ENCODE results near the gene INHBA. TPM values are rescaled to one million over a fixed set of nuclear protein-coding genes. Genes with fewer than 3 reads are reported as not detected.

The INHBA gene
- total RNA-seq = 6.5 TPM

DNA sequence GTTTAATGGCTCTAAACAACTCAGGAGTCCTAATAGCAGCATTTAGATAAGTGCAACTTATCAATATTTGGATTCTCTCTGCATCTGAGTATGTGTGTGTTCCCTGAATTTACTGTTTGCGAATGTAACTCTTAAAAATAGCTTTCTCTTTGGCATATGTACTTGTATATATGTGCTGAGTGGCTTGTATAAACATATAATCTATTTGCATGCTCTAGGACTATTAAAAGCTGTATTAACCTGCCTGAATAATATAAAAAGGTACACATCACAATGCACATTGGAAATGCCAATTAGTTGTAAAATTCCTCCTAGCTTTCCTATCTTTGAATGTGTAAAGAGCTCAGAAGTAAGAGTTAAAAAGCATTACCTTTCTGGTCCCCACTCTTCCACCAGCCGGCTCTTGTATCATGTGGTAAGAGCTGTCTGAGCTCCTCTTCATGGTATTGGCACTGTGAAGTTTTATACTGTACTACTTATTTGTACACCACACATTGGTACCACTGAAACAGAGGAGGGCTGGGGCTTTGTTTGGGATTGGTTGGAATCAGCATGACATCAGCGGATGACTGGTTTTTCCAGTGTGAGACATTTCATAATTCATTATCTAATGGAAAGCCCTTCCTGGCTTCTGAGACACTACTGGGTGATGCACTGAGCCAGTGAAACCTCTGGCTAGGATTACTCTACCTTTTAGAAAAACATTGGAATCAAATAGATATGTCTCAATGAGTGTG, at the start of gene INHBA:
Gene INHBA (minus strand): TSS at position 456 of the 737 bp plus-strand sequence. CDS start 2,716 bp downstream, outside the sequence.
- peak; percentile 50 for DNase-seq

DNA sequence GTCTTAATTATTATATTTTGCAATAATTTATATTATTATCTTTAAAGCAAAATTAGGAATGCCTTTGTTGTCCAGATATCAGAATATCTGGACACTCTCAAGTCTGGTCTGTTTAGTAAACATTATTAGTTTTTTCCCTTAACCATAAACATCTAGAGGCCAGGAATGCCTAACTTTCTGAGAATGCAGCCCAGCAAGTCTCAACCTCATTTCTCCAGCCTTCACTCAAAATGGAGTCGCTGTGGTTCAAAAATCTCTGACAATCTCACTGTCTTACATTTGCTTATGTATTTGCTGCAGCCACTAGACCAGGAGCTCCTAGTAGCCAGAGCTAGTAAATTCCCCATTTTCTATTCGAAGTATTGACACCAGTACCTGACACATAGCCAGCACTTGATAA, 49.7 kb upstream of the INHBA start:
- no peak for DNase-seq

DNA sequence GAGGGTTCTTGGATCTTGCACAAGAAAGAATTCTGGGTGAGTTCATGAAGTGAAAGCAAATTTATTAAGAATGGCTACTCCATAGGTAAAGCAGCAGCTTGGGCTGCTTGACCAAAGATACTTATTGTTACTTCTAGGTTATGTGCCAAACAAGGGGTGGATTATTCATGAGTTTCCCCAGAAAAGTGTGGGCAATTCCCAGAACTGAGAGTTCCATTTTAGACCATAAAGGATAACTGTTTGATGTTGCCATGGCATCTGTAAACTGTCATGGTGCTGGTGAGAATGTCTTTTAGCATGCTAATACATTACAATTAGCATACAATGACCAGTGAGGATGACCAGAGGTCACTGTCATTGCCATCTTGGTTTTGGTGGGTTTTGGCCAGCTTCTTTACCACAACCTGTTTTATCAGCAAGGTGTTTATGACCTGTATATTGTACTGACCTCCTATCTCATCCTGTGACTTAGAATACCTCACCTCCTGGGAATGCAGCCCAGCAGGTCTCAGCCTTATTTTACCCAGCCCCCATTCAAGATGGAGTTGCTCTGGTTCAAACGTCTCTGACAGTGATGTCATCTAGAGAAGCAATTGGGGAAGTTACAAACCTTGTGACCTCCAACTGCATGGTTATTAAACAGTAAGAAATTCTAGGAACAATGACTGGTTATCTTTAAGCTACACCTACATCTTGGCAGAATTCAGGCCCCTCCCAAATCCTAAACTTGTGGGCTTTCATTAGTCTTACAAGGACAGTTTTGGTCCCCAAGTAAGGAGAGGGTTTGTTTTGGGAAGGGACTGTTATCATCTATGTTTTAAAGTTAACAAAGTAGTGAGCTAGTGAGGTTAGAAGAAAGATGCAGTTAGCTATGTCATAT, 48.0 kb upstream of the INHBA start:
- DNase-seq = no peak

DNA sequence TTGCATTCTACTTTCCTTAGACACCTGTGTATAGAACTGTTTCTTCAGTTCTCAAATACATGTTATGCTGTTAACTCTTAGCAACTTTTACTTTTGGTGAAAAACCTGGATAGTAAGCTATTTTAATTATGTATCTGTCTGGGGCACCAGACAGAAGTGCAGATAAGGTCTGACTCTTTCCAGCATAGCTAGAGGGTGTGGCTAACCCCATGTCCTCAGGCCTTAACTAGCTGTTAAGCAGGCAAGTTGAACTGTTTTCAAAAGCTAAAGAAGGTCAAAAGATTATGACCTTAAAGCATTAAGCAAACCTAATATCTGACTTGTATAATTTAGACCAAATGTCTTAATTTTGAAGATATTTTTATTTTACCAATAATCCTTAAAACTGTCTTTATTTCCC, 45.1 kb upstream of the INHBA start:
- no peak for DNase-seq

DNA sequence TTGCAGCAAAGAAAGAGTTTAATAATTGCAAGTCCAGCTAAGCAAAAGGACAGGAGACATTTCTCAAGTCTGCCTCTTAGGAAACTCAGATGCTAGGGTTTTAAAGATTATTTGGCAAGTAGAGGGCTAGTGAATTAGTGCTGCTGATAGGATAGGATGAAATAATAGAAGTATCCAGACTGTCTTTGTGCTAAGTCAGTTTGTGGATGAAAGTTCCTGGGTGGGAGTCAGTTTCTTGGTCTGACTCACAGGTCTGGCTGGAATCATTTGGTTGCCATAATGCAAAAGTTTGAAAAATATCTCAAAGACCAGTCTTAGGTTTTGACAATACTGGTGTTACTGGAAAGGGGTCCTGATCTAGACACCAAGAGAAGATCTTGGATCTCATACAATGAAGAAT, 42.6 kb upstream of the INHBA start:
- no peak for DNase-seq

DNA sequence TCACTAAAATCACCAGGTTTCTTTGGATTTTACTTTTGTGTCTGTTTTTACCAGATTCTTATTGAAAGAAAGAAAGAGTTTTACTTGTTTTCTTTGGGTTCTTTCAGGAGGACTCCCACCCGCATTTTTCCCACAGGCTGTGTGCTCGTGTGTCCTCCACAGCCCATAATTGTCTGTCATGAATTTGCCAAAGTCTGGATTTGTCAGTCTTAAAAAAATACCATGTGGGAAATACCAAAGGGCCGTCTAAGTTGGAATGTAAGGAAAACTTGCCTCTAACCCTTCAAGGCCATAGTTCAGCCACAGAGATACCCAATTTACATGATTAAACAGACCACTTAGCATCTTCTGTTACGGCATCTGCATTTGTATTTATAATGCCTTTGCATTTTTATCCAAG, 41.3 kb upstream of the INHBA start:
- no peak for DNase-seq

DNA sequence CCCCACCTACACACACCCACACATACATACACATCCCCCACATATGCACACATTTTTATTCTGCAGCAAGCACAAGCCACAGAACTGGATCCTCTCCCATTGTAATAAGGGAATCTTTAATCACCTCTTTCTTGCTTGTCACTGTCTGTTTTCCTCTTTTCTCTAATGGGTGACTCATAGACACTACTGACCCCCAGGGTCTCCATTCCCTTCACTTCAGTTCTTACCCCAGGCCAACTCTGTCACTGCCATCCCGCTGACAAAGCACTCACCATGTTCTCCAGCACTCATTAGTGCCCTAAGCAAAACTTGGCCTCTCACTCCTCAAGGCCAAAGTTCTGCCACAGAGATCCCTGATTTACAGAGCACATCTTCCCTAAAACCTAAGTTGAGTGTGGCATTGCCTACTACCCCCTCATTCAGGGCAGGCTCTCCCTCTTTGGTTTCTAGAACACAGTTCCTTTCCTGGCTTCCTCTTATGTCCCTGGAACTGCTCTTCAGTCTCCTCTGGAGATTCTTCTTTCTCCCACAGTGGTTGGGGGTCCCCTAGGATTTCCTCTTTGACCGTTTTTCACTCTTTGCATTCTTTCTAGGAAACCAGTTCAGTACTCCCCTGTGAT, 39.6 kb upstream of the INHBA start:
- DNase-seq = no peak

DNA sequence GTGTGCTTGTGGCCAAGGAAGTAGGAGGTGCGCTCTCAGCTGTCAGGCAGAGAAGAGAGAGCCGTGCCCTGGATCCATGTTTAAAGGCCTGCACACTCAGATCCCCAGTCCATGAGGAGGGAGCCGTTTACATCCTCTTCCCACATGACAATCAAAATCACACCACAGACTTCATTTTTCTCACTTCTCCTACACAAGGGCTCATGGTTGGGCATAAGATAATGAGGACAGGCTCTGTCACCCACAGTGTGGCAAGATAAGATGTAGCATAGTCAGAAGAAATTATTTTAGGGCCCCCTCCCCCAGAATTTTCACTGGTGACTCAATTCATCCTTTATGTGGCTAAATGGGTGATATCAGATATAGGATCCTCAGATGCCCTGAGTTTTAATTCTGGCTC, 35.9 kb upstream of the INHBA start:
- no peak for DNase-seq

DNA sequence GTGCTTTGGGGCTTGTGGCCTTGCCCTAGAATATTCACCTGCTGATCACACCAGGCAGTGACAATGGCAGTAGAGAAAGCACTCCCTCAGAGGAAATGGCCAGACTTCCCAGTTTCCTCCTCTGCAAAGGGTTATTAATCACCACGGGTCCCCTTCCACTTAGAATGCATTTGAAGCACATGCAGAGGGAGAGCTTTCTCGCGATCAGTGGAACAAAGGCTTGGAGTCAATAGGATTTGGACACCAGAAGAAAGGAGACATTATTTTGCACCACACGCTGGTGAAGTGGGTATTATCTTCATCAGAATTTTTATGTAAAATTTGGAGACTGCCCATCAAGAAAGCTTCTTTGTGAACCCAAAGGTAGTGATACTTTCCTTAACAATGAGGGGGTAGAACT, 35.4 kb upstream of the INHBA start:
- no peak for DNase-seq

DNA sequence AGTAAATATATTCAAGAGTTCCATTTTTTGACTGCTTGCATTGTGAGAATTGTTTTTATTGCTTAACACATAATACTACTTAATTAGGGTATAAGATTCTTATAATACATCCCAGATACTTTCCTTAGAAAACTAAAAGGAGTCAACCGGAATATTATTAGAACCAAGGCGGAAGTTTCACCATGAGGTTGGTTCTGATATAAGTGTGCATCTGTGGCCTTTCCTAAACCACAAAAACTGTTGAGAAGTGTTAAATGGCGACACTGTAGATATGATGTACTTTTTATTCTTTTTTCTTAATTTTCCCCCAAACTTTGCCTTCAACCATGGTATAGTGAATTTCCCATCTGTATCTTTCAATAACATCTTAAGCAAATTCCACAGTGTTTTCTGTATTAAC, 32.3 kb upstream of the INHBA start:
- DNase-seq = no peak

DNA sequence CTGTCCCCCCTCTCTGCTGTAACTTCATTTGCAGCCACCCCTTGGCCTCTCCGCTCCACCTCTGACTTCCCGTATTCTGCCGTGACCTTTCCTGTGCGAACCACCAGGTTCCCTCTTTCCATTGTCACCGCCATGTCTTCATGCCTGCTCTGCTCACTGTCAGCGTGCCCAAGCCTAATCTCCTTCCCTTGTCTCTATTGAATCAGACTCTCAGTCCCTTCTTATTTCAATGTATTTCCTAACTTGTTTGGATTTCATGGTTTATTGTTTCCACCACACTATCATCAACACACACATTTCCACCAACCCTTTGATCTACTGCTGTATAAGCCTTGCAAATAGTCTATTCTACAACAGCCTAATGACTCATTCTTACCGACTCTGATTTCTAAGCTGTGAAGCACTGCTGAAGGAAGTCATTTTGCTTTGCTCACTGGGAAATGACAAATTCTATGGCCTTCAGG, 30.0 kb upstream of the INHBA start:
- no peak for DNase-seq

DNA sequence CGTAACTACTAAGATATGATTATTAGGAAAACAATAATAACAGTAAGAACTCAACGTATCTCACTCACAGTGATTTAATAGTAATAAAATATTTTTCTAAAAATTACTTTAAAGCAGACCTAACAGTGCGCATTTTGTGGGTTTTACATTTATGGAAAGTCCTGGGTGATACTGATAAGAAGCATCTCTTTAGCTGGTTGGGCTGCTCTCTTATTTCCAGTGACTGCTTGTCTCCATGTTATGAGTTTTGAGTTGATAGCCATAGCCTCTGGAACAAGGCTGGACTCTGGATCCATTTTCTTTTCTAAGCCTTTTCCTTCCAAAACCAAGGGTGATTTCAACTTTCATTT, 29.5 kb upstream of the INHBA start:
- no peak for DNase-seq

DNA sequence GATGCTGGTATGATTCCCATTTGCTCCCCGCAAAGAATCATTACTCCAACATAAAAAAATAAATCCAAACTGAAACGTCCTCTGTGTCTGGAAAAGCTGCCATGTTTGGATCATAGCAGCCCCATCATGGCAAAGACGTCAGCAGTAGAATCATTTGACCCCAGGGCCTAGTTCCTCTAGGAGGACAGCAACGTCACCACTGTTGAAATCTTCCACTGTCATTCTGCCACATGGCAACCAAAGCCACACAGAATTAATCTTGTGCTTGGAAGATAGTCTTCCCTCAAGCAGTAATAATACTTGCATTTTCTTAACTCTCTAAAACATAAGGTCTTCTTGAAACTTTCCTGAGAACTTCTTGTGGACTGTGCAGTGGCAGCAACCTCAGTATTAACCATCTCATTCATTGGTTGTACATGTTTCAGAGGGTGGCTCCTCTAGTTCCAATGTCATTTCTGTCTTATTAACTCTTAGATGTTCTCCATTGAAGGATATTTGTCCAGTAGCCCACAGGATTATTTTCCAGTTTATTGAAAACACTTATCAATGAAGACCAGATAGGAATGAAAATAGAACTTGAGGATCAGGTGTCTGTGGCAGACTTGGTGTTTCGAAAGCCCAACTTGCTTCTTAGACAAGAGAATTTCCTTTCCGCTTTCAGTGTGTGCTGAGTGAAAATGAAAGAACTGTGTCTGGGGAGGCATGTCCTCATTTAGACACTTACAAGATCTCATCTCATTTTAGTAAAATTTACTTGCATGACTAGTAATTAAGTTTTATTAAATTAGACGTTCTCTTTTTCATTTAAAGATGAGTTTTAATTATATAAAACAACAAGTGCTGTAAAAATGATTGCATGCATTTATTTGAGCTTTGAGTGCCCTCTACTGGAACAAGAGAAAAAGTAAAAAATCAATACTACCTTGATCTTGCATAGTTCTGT, 28.9 kb upstream of the INHBA start:
- DNase-seq = no peak

DNA sequence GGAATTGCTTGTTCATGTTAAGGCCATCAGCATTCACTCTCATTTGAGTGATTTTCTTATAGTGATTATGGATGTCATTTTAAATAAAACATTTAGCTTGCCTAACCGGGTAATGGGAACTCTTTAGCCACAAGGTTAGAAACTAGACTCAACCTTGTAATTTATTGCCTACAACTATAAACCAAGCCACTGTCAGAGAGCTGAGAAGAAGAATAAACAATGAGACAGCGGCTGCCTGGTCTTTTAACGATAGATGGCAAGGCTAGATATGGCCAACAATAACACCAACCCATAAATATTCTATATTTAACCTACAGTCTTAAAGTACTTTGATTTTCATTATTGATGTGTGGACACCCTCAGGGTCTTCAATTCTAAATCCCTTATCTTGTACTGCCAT, 27.8 kb upstream of the INHBA start:
- no peak for DNase-seq

DNA sequence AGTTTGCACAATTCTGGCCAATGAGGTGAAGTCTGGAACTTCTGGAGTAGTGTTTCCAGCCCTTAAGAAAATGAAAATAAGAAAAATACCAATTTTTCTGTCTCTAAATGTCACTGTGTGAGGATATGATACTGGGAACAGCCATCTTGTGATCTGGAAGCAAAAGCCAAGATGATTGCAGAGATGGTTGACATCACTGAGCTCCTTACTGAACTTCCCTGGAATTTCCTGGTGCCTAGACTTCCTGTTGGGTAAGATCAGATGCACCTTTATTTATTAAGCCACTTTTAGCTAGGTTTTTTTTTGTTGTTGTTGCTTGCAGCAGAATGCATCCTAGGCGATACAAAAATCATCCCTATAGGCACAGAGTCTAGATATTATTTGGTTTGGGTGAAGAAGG, 27.3 kb upstream of the INHBA start:
- no peak for DNase-seq

DNA sequence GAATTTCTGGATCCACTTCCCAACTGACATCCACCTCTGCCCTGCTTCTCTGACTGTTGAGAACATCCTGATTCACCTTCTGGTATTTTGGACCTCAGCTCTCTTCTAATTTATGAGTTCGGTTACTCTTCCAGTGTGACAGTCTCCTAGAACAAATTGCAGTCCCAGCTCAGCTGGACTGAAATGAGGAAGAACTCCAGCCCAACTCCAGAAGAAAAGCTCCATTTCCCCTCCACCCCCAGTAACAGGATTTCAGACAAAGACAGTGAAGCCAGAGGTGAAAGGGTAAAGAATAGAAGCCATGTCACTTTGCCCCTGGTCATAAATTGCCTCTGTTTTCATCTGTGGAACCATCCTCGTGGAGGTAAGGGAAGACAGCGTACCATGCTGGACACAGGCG, 26.2 kb upstream of the INHBA start:
- no peak for DNase-seq

DNA sequence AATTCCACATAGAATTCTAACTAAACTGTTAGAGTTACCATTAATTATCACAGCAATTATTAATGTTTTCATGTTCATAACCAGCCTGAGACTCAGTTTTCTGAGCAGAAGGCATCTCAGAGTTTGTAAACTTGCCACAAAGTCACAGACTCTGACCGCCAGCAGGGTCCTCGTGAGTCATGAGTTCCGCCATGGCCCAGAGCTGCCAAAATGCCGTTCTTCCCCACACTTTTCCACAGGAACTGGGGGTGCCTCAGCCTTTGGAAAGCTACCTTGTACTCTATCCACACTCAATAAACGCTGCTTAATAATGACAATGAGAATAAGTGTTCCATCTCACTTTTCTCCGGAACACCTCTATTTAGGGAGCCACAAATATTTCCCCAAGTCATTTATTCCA, 22.1 kb upstream of the INHBA start:
- no peak for DNase-seq

DNA sequence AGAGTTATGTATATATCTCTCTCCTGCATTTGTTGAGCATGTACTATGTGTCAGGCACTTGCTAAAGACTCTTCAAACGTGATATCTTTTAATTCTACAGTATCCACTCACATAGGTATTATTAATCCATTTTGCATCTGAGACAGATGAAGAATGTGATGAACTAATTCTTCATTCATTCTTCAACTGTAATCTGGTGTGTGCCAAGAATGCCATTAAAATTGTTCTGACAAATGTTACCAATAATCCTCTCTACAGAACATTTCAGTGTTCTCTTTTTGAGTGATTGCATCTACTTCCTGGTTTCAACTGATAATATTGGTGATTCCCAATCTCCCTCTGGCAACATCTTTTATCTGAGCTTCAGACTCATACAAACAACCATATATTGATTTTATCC, 18.0 kb upstream of the INHBA start:
- DNase-seq = no peak

DNA sequence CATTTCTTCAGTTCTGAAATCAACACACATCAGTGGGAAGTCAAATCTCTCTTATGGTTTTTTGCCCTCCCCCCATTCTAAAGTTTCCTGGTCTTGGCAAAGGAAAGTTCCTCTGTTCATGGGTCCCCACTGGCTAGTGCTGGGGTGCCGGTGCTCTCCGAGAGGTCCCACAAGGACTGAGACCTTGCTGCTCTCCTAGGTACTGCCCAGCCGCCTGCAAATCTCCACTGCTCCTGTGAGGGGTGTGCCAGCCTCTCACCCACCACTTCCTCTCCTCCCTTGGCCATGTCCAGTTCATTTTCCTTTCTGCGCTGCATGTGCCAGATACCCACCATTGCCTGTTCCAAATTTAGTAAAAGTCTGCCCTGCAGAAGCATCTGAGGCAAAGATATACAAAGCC, 17.2 kb upstream of the INHBA start:
- DNase-seq = no peak

DNA sequence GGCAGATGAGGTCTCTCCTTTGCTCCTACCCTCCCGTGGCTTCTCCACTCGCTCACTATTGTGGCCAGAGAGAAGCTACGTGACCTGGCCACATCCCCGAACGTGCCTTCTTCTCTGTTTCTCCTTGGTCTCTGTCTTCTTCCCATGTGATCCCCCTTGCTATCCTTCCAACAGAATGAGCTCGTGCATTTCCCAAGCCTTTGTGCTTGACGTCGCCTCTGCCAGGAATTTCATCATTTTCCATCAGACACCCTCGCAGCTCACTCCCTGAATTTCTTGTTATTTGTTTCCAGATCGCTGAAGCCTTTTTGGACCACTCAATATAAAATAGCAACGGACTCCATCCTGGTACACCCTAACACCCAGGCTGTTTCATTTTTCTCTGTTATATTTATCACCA, 13.8 kb upstream of the INHBA start:
- no peak for DNase-seq

DNA sequence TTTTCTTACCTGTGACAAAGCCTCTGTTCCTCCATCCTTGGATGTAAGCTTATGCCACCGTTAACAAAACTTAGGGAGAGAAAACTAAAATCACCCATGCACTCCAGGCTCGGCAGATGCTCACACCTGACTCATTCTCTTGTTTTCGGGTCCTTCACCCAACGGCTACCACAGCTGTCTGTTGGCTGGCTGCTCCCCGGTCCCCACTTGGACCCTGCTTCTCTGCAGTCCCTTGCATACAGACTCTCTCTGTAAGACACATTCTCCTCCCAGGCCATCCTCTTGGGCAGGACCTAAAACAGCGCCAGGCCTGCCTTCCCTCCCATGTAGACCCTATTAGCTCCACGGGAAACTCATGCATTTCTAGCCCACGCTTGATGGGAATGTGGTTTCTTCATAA, 12.1 kb upstream of the INHBA start:
- DNase-seq = no peak
